ENCODE data around the gene NBL1.

The NBL1 gene

GRCh38 chr1:19639999-19640362 lies 4.1 kb upstream of the NBL1 start:
- no peak for DNase-seq (ENCODE audit: low read depth)
- TF ChIP-seq, protein P1, sequence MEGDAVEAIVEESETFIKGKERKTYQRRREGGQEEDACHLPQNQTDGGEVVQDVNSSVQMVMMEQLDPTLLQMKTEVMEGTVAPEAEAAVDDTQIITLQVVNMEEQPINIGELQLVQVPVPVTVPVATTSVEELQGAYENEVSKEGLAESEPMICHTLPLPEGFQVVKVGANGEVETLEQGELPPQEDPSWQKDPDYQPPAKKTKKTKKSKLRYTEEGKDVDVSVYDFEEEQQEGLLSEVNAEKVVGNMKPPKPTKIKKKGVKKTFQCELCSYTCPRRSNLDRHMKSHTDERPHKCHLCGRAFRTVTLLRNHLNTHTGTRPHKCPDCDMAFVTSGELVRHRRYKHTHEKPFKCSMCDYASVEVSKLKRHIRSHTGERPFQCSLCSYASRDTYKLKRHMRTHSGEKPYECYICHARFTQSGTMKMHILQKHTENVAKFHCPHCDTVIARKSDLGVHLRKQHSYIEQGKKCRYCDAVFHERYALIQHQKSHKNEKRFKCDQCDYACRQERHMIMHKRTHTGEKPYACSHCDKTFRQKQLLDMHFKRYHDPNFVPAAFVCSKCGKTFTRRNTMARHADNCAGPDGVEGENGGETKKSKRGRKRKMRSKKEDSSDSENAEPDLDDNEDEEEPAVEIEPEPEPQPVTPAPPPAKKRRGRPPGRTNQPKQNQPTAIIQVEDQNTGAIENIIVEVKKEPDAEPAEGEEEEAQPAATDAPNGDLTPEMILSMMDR (conservative IDR thresholded peaks at IDR 0.05; ENCODE audit: low read depth, low read length), result no peak
- H3K4me3 ChIP-seq (ENCODE audit: low read length), result no peak overlapping the region

- no peak for DNase-seq (ENCODE audit: low read depth)
- TF ChIP-seq, protein P1 (conservative IDR thresholded peaks at IDR 0.05; ENCODE audit: low read depth, low read length), result peak; percentile 12
- H3K4me3 ChIP-seq (ENCODE audit: low read length), result no peak overlapping the region
Observed at GRCh38 chr1:19640363-19641316, 3.5 kb upstream of the NBL1 start.

DNA sequence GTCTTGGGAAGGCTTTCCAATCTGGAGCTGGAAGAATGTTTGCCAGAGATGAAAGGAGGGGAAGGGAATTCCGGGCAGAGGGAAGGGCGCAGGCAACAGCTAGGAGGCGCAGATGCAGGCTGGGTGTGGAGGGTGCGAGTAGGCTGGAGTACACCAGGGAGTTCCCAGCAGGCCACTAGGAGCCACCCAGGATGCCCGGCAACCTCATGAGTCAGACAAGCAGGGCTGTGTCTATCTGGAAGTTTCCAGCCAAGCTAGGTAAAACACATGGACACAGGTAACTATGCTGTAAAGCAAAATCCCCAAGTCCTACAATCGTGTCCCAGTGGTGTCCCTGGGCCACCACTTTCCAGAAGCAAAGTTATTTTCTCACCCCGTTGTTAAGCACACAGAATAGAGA lies 990 bp upstream of the NBL1 start:
- no peak for DNase-seq (ENCODE audit: low read depth)
- H3K4me3 ChIP-seq (ENCODE audit: low read length), result no peak overlapping the region
- TF ChIP-seq, protein P1 (conservative IDR thresholded peaks at IDR 0.05; ENCODE audit: low read depth, low read length), result no peak

GRCh38 chr1:19644395-19644680 lies 227 bp downstream of the NBL1 start:
- TF ChIP-seq, protein P1 (conservative IDR thresholded peaks at IDR 0.05; ENCODE audit: low read depth, low read length), result no peak
- no peak for DNase-seq (ENCODE audit: low read depth)
- peak overlapping the region; percentile 53 for H3K4me3 ChIP-seq (ENCODE audit: low read length)

DNA sequence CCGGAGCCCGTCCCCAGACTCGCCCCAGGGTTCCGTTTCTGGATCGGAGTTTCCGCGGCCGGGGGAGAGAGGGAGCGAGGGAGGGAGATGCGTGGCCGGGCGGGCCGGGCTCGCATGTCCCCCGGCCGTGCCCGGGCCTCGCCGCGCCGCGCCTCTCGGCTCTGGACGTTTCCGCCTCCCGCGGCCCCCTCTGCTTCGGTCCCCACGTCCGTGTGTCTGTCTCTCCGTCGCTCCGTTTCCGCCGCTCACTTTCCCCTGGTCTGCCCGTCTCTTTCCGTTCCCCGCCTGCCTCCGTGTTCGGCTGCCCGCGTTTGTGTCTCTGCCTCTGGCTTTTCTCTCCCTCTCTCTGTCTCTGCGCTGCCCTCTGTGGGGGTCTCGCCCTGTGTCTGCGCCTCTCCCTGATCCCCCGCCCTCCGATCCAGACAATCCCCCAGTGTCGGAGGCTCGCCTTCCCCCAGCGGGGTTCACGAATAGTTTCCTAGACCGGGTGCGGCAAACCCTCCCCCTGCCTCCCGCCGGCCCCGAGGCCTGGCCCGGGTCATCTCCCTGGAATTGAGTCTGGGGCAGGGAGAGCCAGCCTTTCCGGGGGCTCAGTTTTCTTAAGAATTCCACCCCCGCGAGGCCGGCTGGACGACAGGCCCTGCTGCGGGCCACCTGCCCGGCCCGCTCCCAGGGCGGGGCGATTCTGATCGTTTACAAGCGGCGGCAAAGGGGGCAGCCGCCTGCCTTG lies 735 bp downstream of the NBL1 start:
- DNase-seq (ENCODE audit: low read depth), result no peak
- TF ChIP-seq, protein P1 (conservative IDR thresholded peaks at IDR 0.05; ENCODE audit: low read depth, low read length), result no peak

DNA sequence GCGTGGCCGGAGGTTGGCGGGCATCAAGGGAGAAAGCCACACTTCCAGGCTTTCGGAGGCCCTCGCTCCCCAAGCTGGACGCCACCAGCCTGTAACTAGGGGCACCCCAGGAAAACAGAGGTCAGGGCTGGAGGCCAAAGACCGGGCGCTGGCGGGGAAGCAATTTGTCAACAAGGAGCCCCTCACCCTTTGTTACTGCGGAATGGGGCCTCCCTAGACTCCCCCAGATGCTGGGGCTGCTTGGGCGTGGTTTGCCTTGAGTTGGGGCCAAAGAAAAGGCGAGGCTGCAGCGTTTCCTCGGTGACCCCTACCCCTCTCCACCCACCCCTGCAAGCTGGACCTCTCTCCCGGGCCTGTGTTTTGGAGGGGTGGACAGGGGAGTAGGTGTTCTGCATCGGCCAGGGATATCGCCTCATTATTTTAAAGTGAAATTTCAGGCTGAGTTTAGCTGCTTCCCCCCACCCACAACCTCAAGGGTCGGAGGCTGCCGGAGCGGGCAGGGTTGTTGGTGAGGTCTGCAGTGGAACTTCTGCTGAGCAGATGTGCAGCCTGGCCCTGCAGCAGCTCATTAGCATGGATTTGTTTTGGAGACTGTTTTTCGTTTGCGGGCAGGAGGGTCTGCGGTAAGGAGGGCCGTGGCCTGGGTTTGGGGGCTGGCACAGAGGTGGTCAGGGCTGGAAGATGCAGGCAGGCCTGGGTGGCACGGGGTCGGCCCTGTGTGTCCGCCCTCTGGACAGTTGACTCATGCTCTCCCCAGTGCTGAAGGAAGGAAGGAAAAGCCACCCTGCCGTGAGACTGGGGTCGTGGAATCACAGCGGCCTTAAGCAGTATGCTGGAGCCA lies 1.5 kb downstream of the NBL1 start:
- DNase-seq (ENCODE audit: low read depth), result no peak
- TF ChIP-seq, protein P1 (conservative IDR thresholded peaks at IDR 0.05; ENCODE audit: low read depth, low read length), result no peak

More for the DNA sequence above, 735 bp downstream of the NBL1 start:
- H3K4me3 ChIP-seq (ENCODE audit: low read length), result peak overlapping the region; percentile 53

More for the DNA sequence above, 1.5 kb downstream of the NBL1 start:
- no peak overlapping the region for H3K4me3 ChIP-seq (ENCODE audit: low read length)
